HG02623 (cell line): ENCODE measurements around the gene CBLIF.
"Not testable (repeated sequence)": the region's sequence is repeated elsewhere in the genome, so short reads cannot be mapped to it uniquely, and the experiment has no call there.

Experiments used
- ATAC-seq: cut with Tn5 transposase; IDR thresholded peaks from one replicate; pipeline ENCODE4 v1.9.1; 2021; ENCODE audit warnings: moderate library complexity; ENCODE audit not compliant: unreplicated experiment

CBLIF gene

DNA sequence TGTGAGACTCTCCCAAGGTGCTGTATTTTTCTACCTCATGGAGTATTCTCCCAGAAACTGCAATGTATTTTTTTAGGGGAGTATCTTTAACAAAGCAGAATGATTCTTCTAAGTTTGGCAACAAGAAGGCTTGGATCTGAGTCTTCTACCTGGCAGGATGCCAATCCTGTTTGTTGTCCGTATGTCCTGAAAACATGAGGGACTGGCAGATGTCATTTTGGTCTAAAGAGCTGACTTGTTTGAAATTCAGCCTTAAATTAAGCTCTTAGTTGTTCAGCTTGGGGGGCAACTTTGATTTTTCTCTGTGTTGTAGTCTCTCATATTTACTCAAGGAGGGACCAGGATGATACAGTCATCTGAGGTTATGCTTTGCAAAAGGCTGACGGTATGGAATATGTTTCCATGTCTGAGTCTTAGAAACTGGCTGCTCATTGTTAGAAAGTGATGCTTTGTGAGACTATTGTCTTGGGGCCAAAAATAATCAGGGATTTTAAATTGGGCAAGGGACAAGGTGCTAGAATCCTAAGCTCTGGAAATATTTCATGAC, 44.1 kb downstream of the CBLIF start:
- no peak for ATAC-seq

DNA sequence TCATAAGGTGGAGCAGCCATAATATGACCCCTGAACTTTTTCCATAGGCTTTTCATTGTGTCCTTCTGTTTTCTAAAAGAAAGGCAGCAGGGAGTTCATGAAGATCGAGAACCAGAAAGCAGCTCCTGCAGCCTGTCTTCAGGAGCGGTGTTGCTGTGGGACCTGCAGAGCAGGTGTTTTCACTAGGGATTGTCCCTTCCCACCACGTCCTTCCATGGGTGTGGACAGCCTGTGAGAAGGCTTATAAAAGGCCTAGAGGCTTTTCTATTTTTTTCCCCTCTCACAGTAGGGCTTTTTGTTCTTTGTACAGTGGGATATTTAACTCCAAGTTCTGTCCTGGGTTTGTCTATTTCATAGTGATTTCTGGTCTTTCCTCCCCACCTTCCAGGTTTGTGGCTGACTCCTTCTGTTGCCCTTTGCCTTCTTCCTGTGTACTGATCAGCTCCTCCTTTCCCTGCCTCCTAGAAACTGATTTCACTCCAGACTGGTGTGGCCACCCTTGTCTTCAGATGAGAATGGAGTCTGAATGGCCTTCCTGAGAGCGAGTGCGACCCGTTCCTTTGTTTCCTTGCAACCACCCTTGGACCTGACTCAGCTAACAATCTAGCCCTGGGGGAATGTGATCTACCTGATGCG, 44.8 kb downstream of the CBLIF start:
- no peak for ATAC-seq

DNA sequence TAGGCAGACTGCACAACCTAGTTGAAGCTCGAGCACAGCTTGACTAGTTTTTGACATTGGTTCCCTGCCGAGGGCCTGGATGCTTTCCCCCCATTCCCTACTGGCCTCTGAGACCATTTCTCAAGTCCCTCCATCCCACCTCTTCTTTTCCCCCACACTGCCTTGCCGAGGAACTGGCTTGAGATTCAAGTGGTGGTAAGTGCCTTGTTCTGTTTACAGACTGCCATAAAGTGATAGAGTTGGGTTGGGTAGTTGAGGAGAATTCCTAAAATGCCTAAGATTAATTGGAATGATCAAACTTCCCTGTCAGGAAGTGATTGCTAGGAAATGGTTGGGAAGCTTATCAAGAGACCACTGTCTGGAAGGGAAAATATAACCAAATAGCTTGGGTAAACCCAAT, 50.9 kb downstream of the CBLIF start:
- ATAC-seq: no peak

DNA sequence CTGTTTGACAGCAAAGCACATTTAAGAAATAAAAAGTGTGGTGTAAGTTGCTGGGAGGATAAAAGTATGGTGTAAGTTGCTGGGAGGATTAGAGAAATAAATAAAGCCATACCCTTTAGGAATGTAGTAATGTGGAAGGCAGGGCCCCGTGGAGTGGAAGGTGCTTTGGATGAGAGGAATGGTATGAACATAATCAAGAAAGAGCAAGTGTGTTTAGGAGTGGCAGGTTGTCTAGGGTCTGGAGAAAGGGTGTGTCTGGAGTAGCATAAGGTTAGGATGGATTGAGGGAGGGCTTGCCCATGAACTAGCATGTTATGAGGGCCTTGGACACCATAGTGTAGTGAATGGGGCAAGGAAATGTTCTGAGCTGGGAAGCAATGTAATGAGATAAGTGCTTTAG, 52.8 kb downstream of the CBLIF start:
- no peak for ATAC-seq

DNA sequence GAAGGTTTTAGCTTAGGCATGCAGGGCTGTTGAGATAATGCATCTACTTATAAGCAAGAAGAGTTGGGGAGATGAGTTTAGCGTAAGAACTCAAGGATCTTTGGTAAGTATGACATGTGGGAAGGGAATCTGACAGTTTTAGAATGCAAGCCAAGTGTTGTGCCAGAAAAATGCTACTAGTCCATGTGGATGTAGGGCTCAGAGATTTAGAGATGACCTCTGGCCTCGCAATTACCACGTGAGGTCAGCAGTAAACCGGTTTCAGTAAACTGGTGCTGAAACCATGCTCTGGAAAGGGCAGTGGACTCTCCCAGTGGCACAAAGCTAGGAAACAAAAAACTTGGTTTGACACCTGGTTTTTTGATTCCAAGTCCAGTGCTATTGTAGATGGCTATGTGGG, 53.7 kb downstream of the CBLIF start:
- no peak for ATAC-seq

DNA sequence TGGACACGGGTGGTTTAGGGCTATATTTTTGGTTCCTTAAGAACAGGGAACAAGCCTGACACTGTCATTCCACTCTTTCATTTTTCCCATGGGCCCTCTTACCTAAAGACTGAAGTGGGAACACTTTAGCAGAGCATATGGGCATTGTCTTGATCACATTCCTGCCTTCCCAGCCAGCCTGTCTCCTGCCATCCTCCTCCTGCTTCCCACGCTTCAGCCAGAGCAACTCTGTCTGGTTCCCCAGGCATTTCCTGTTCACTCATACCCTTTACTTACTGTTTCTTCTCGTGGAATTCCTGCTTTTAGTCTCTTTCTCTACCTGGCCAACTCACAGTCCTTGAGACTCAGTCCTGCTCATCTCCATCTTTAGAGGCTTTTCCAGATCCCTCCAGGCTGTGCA, 57.5 kb downstream of the CBLIF start:
- no peak for ATAC-seq

DNA sequence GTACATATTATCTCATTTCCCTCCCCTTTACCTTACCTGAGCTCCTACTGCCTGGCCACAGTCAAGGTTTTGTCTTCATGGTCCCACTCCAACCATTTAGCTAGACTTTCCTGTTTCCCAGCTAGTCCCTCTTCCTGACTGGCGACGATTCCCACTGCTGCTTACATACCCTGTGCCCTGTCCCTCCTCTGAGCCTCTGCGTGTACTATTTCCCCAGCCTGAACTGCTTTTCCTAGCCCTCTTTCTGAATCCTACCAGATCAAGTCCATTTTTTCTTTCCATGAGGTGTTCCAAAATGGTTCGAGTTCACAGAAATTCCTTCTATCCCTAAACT, 58.1 kb downstream of the CBLIF start:
- ATAC-seq: no peak

DNA sequence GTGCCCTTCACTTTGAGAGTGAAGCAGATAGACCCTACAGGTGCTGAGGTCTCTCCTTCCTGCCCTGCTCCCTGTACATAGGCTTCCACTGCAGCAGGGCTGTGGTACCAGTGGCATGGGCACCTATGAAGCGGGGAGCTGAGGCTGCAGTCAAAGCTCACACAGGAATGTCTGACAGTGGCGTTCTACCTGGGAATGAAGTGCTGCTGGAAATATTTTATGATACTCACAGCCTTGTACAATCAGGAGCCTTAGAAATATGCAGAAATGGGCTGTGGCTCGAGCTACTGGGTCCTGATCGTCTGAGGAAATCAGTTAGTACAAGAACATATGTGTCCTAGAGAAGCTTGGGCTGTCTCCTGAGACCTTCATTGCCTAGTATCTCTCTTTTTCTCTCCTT, 59.5 kb downstream of the CBLIF start:
- no peak for ATAC-seq

DNA sequence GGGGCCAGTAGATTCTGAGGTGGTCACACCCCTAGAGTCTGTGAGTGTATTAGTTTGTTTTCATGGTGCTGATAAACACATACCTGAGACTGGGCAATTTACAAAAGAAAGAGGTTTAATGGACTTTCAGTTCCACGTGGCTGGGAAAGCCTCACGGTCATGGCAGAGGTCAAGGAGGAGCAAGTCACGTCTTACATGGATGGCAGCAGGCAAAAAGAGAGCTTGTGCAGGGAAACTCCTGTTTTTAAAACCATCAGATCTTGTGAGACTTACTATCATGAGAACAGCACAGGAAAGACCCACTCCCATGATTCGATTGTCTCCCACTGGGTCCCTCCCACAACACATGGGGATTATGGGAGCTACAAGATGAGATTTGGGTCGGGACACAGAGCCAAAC, 60.9 kb downstream of the CBLIF start:
- ATAC-seq: not testable (repeated sequence)

DNA sequence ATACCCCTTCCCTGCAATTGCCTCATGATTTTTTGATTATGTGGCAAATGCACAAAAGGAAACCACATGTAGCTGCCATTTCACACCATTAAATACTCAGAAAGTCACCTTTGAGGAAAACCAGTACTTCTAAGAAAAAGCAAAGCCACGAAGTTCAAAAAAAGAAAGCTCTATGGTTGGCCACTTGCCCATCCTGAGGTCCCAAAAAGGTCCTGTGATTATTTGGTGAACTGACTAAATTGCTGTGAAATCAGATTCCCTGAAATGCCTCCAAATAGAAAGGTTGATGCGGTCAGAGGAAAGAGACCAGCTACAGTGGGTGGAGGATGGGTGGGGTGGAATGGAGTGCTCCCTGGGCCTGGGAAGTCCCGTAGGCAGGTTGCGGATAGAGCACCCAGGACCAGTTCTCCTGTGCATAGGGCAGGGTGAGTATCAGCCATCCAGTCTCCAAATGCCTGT, 61.6 kb downstream of the CBLIF start:
- ATAC-seq: no peak

DNA sequence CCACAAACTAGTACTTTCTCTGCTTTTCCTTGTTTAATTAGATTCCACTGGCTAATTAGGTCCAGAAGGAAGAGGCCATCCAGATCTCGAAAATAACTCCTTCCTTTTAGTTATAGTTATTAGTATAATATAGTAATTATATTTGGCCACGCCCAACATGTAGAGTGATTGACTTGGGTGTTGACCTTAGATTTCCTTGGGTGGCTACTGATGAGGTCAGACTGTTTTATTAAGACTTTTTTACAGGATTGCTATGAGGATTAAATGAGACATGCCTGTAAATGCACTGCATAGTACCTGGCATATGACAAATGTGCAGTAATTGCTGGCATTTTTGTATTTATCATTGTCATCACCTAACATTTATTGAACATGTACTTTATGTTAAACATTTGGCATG, 63.2 kb downstream of the CBLIF start:
- no peak for ATAC-seq

DNA sequence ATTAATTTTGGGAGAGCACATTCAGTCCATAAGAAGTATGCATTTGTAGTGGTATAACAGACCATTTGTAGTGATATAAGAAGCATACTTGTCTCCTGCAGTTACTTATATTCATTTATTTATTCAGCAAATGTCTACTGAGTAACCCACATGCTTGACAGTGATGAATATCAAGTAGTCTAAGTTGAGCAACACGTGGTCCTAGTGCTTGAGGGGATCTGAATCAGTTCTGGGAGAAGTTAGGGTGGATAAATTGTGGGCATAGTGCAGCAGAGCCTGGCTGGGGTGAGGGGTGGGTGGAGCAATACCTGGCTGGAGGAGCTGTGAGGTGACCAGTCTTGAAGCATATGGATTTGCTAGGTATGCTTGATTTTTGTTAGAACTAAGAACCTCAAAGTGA, 65.8 kb downstream of the CBLIF start:
- no peak for ATAC-seq
